ENCODE results near the gene MSL3. TPM values are rescaled to one million over a fixed set of nuclear protein-coding genes. Genes with fewer than 3 reads are reported as not detected.
A peak's percentile ranks its signal among the peaks of the same experiment; 100 is the strongest.

The MSL3 gene
- total RNA-seq, 1 donor from 2014 or later, result 25.5 TPM

- no peak for DNase-seq (ENCODE audit: extremely low spot score in 2 of 2)
- intact Hi-C loops (cut with DNase I), result no loop called here
- no peaks in the 10 kb centered on the region for H3K4me1 ChIP-seq
- no peak for TF ChIP-seq POLR2A (IDR thresholded peaks at IDR 0.05)
- TF ChIP-seq, protein P1, sequence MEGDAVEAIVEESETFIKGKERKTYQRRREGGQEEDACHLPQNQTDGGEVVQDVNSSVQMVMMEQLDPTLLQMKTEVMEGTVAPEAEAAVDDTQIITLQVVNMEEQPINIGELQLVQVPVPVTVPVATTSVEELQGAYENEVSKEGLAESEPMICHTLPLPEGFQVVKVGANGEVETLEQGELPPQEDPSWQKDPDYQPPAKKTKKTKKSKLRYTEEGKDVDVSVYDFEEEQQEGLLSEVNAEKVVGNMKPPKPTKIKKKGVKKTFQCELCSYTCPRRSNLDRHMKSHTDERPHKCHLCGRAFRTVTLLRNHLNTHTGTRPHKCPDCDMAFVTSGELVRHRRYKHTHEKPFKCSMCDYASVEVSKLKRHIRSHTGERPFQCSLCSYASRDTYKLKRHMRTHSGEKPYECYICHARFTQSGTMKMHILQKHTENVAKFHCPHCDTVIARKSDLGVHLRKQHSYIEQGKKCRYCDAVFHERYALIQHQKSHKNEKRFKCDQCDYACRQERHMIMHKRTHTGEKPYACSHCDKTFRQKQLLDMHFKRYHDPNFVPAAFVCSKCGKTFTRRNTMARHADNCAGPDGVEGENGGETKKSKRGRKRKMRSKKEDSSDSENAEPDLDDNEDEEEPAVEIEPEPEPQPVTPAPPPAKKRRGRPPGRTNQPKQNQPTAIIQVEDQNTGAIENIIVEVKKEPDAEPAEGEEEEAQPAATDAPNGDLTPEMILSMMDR (IDR thresholded peaks at IDR 0.05), result peak in 1 of 3 experiments; percentile 7
- no peak for TF ChIP-seq POLR2AphosphoS5 (IDR thresholded peaks at IDR 0.05; ENCODE audit: insufficient read depth in 1 of 2, low read depth in 1 of 2)
- no peaks in the 10 kb centered on the region for H3K9me3 ChIP-seq
- peak overlapping the region in 1 of 2 donors; percentile 10 for H3K4me3 ChIP-seq
- no peaks in the 10 kb centered on the region for H3K36me3 ChIP-seq
- H3K27me3 ChIP-seq, result no peaks in the 10 kb centered on the region
- no peak overlapping the region for H3K27ac ChIP-seq
Measured at GRCh38 chrX:11787564-11787963, 29.5 kb downstream of the MSL3 start.

GRCh38 chrX:11789809-11790208 lies 31.8 kb downstream of the MSL3 start:
- no peaks in the 10 kb centered on the region for H3K27me3 ChIP-seq
- no peak overlapping the region for H3K27ac ChIP-seq
- no peaks in the 10 kb centered on the region for H3K36me3 ChIP-seq
- no peaks in the 10 kb centered on the region for H3K9me3 ChIP-seq
- DNase-seq (ENCODE audit: extremely low spot score in 2 of 2), result no peak
- H3K4me3 ChIP-seq, result no peak overlapping the region
- TF ChIP-seq, protein P1 (IDR thresholded peaks at IDR 0.05), result no peak
- TF ChIP-seq POLR2AphosphoS5 (IDR thresholded peaks at IDR 0.05; ENCODE audit: insufficient read depth in 1 of 2, low read depth in 1 of 2) (no peak), POLR2A (IDR thresholded peaks at IDR 0.05) (no peak)
- H3K4me1 ChIP-seq, result no peaks in the 10 kb centered on the region
- intact Hi-C loops (cut with DNase I), result no loop called here

DNA sequence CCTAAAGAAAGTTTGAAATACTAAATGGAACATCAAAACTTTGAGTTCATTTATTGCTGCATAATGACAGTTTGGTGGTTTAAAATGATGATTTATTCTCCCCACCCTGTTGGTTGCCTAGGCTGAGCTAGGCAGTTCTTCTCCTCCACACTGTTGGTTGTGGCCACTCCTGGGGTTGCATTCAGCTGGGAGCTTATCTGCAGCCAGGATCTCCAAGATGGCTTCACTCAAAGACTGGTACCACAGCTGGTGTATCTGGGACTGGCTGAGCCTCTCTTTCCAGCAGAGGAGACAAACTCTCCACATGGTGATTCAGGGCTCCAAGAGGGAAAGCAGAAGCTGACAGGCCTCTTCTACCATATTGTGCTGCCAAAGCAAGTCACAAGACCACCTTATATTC lies 33.1 kb downstream of the MSL3 start:
- no peak overlapping the region for H3K4me3 ChIP-seq
- H3K36me3 ChIP-seq, result no peaks in the 10 kb centered on the region
- DNase-seq (ENCODE audit: extremely low spot score in 2 of 2), result no peak
- no peak overlapping the region for H3K27ac ChIP-seq
- intact Hi-C loops (cut with DNase I), result no loop called here
- no peaks in the 10 kb centered on the region for H3K9me3 ChIP-seq
- H3K4me1 ChIP-seq, result no peaks in the 10 kb centered on the region
- H3K27me3 ChIP-seq, result no peaks in the 10 kb centered on the region
- TF ChIP-seq, protein P1 (IDR thresholded peaks at IDR 0.05), result no peak
- no peak for TF ChIP-seq POLR2AphosphoS5 (IDR thresholded peaks at IDR 0.05; ENCODE audit: insufficient read depth in 1 of 2, low read depth in 1 of 2)
- TF ChIP-seq POLR2A (IDR thresholded peaks at IDR 0.05), result no peak

- no peaks in the 10 kb centered on the region for H3K4me1 ChIP-seq
- intact Hi-C loops (cut with DNase I), result no loop called here
- TF ChIP-seq POLR2AphosphoS5 (IDR thresholded peaks at IDR 0.05; ENCODE audit: insufficient read depth in 1 of 2, low read depth in 1 of 2), result no peak
- no peak for TF ChIP-seq POLR2A (IDR thresholded peaks at IDR 0.05)
- TF ChIP-seq, protein P1 (IDR thresholded peaks at IDR 0.05), result no peak
Measured at GRCh38 chrX:11791537-11791936, 33.5 kb downstream of the MSL3 start.

DNA sequence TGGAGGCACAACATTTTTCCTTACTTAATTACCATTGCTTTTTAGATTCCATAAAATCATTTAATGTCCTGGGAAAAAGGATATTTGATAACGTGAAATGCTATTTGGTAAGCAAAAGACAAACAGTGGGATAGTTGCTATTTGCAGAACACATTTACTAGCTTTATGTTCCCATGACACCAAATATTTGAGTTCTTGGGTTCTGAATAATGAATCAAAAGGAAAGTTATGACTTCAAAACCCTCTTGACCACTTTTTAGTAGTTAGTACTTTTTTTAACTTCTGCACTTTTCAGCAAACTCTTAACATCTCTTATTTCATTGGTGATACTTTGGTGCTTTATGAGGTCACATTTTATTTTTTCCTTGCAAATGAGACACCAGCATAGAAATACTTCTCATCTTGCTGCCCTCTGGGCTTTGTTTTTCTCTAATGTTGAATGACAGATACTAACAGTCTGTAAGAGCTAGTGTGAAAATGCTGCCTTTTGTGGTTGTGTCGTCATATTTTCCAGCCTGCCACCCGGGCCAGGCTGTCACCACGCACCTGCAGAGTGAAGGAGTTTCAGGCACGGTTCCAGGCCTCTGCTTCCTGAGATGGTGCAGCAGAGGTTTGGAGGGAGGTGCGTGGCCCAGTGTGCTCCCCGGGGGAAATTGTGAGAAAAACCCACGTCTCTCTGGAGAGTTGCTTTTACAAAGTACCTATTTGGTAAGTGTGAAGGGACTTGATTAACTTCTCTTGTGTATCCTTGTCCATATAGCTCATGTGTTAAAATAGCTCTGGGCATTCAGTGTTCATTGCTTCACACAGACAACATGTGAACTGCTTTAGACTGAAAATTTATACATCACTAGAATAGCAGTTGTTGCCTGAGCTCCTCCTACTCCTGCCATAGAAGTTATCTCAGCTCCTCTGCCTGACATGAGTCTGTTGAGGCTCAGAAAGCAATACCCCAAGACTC lies 34.7 kb downstream of the MSL3 start:
- Histone ChIP-seq H3K9me3 (no peaks in the 10 kb centered on the region), H3K4me1 (no peaks in the 10 kb centered on the region), H3K36me3 (no peaks in the 10 kb centered on the region), H3K27ac (no peak overlapping the region), H3K27me3 (no peaks in the 10 kb centered on the region), H3K4me3 (no peak overlapping the region)
- DNase-seq (ENCODE audit: extremely low spot score in 2 of 2), result no peak
- intact Hi-C loops (cut with DNase I), result no loop called here
- TF ChIP-seq, protein P1 (IDR thresholded peaks at IDR 0.05), result no peak
- TF ChIP-seq POLR2AphosphoS5 (IDR thresholded peaks at IDR 0.05; ENCODE audit: insufficient read depth in 1 of 2, low read depth in 1 of 2) (no peak), POLR2A (IDR thresholded peaks at IDR 0.05) (no peak)

More at GRCh38 chrX:11791537-11791936, 33.5 kb downstream of the MSL3 start:
- H3K9me3 ChIP-seq, result no peaks in the 10 kb centered on the region
- H3K4me3 ChIP-seq, result no peak overlapping the region
- H3K27me3 ChIP-seq, result no peaks in the 10 kb centered on the region
- DNase-seq (ENCODE audit: extremely low spot score in 2 of 2), result no peak
- H3K27ac ChIP-seq, result no peak overlapping the region
- H3K36me3 ChIP-seq, result no peaks in the 10 kb centered on the region
